Stimulated activated CD4-positive, alpha-beta T cell treated with anti-CD3 and anti-CD28 coated beads, Interleukin-4, amount 100 ng/mL, for 48 hours (primary cell): ENCODE results near the gene WDR62.
A peak's percentile ranks its signal among the peaks of the same experiment; 100 is the strongest.
"Not testable (repeated sequence)": the region's sequence is repeated elsewhere in the genome, so short reads cannot be mapped to it uniquely, and the experiment has no call there.

Source experiments
- DNase-seq, 2 donors: peaks; one replicate each; pipeline ENCODE4 v3.0.0-alpha.2; 2020; ENCODE audit warnings: low read depth in 2 of 2

WDR62 gene

GRCh38 chr19:36110487-36111199, 55.9 kb downstream of the WDR62 start, which contains the start of gene OVOL3:
Gene OVOL3, plus strand, starts transcription at chr19:36111143. Its CDS starts 60 bp downstream, at chr19:36111203.
- DNase-seq: no peak

- no peak for DNase-seq
Observed at GRCh38 chr19:36111200-36111539, 56.5 kb downstream of the WDR62 start.

DNA sequence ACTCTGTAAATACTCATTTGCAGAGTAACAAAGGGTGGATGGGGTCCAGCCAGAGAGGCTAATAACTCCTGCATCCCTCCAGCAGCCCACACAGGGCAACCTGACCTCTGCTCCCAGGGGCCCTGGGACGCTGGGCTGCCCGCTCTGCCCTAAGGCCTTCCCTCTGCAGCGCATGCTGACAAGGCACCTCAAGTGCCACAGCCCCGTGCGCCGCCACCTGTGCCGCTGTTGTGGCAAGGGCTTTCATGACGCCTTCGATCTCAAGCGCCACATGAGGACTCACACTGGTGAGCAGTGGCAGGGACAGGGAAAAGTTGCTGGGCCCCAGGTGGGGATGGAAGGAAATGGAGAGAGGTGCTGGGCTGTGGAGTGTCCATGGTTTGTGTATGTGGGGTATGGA, 58.0 kb downstream of the WDR62 start:
- DNase-seq: no peak

GRCh38 chr19:36113425-36113824, 58.7 kb downstream of the WDR62 start:
- DNase-seq: no peak

- no peak for DNase-seq
Observed at GRCh38 chr19:36113894-36114720, 59.4 kb downstream of the WDR62 start.

DNA sequence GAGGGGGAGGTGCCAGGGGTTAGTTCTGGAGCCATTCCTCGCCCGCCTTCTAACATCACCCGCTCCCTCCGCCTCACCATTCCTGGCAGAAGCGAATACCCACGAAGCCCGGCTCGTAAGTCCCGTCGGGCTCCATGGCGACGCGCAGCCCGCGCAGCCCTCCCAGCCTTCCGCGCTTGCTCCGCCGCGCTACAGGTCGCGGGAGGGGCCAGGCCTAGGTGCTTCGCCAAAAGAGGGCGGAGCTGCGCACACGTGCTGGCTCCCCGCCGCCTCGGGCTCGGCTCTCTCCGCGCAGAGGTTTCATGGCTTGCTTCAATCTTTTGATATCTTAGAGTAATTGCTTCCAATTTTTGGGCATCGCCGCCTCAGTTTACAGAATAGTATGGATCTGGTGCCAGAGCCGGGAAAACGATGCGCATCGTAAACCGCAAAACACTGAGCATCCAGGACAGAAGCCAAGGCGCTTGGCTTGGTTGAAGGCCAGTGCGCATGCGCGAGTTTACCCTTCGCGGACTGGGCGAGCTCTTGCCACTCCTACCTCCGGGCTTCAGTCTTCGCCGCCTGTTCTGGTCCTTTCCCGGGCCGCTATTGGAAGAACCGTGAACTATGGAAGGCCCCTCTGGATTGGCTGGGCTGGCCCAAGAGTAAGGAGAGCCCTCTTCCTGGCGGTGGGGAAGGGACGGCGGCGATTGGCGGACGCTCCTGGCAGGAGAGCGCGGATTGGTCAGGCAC, 60.2 kb downstream of the WDR62 start, which contains the start of gene POLR2I:
Gene POLR2I, minus strand, starts transcription at position 155 of the 732 bp plus-strand sequence. Its CDS starts 19 bp downstream, at position 136.
- peak; percentile 98 for DNase-seq

DNA sequence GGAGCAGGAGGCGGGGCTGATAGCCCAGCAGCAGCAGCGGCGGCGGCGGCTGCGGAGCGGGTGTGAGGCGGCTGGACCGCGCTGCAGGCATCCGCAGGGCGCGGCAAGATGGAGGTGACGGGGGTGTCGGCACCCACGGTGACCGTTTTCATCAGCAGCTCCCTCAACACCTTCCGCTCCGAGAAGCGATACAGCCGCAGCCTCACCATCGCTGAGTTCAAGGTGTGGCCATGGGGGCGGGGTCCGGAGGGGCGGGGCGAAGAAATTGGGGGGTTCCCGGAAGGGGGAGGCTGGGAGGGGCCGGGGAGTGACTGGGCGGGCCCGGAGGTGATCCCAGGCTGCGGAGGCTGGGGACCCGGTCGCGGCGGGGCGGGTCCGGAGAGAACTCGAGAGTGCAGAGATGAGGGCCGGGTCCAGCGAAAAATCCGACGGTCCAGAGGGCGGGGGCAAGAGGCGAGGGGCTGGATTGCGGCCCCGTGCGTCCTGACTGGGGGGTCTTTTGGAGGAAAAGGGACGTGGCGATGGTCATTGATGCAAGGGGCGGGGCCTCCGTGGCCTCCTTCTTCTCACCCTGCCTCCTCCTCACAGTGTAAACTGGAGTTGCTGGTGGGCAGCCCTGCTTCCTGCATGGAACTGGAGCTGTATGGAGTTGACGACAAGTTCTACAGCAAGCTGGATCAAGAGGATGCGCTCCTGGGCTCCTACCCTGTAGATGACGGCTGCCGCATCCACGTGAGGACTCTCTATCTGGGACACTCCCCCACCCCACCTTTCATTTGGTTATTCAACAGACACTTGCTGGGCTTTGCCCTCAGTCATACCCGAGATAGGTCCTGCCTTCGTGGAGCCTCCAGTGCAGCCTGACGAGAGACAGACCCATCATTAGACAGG, 61.0 kb downstream of the WDR62 start, which contains the start of gene TBCB:
Gene TBCB, plus strand, starts transcription at position 16 of the 891 bp plus-strand sequence. Its CDS starts 93 bp downstream, at position 109.
- peak; percentile 90 for DNase-seq

- DNase-seq: no peak
Observed at GRCh38 chr19:36116344-36116637, 61.6 kb downstream of the WDR62 start.

DNA sequence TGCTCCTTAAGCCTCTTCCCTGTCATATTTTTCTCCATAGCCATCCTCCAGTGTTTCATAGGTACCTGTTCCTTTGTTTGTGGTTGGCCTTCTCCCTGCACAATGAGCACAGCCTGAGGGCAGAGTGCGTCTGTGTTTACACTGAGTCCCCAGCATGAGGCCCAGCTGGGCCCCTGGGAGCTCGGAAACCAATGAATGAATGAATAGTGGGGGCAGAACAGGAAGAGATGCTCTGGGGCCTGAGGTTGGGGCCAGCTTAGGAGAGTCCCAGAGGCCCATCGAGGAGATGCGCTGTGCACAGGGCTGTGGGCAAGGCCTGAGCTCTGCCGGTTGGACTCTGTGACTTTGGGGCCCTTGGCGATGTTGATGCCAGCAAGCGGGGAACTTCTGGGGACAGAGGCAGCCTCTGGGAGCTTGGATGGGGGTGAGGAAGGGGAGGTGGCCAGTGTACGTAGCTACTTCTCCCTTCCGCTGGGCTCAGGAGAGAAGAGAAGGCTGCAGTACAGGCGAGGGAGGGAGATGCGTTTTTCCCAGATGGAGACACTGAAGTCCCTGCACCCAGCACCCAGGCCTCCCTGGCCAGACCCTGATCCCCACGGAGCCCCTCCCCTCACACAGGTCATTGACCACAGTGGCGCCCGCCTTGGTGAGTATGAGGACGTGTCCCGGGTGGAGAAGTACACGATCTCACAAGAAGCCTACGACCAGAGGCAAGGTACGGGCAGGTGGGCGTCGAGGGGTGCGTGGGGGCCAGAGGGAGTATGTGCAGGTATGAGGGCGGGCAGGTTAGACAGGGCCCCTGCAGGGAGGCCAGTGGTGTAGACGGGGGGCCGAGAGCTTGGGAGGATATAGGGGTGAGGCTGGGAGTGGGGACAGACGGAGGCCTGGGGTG, 65.6 kb downstream of the WDR62 start:
- DNase-seq: no peak

GRCh38 chr19:36120984-36121358, 66.3 kb downstream of the WDR62 start:
- DNase-seq: no peak

GRCh38 chr19:36121486-36122124, 66.9 kb downstream of the WDR62 start:
- no peak for DNase-seq

DNA sequence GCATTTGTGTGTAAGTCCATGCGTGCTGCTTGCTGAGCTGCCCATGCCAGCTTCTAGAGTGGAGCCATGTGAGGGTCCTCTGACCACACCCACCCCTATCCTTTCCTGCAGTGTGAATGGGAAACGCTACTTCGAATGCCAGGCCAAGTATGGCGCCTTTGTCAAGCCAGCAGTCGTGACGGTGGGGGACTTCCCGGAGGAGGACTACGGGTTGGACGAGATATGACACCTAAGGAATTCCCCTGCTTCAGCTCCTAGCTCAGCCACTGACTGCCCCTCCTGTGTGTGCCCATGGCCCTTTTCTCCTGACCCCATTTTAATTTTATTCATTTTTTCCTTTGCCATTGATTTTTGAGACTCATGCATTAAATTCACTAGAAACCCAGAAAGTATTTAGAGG, 70.9 kb downstream of the WDR62 start:
- DNase-seq: no peak

DNA sequence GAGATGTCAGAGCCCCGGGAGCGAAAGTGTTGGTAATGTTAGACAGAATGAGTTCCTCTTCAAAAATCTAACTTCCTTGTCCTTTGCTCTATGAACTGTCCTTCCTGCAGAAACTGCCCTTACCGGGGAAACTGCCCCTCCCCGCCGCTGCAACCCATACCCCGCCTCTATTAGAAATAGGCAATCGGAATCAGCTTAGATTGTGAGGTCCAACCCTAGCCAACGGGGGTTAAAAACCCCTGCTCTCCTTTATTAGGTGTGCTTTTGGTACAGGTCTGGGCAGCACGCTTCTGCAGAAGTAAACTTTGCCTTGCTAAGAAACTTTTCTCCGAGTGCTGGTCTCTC, 73.7 kb downstream of the WDR62 start:
- DNase-seq: no peak

- not testable (repeated sequence) for DNase-seq
Observed at GRCh38 chr19:36131221-36131620, 76.5 kb downstream of the WDR62 start.

GRCh38 chr19:36134867-36135266, 80.2 kb downstream of the WDR62 start:
- DNase-seq: not testable (repeated sequence)

DNA sequence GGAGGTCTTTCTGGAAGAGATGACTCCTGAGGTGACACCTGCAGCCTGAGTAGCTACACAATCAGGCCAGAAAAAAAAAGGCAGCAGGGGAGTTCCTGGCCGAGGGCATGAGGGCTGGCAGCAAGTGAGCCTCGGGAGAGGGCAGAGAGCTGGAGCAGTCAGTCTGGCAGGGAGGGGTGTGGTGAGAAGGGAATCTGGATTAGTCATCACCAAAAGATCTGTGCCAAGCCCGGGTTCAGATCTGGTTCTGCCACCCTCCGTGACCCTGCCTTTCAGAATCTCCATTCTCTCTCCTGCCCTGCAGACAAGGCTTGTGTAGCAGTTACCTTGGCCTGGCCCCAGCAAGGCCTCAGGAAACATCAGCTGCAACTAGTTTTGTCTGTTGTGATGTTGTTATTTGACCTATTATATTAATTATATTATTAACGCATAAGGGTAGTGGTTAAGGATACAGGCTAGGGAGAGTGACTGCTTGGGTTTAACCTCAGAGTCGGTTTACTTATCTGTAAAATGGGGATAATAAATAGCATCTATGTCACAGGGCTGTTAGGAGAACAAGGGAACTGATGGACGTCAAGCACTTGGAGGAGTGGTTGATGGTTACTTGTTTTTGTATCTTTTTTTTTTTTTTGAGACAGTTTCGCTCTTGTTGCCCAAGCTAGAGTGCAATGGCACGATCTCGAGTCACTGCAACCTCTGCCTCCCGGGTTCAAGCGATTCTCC, 82.4 kb downstream of the WDR62 start:
- no peak for DNase-seq

DNA sequence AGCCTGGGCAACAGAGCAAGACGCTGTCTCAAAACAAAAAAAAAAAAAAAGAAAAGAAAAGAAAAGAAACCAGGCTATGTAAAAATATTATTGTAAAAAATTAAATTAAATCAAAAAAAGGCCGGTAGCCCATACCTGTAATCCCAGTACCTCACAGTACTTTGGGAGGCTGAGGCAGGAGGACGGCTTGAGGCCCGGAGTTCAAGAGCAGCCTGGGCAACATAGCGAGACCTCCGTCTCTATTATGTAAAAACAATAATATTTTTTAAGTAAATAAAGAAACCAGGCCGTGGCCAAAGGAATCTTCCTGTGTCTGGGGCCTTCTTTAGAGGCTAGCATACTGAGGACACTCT, 84.4 kb downstream of the WDR62 start:
- DNase-seq: no peak

DNA sequence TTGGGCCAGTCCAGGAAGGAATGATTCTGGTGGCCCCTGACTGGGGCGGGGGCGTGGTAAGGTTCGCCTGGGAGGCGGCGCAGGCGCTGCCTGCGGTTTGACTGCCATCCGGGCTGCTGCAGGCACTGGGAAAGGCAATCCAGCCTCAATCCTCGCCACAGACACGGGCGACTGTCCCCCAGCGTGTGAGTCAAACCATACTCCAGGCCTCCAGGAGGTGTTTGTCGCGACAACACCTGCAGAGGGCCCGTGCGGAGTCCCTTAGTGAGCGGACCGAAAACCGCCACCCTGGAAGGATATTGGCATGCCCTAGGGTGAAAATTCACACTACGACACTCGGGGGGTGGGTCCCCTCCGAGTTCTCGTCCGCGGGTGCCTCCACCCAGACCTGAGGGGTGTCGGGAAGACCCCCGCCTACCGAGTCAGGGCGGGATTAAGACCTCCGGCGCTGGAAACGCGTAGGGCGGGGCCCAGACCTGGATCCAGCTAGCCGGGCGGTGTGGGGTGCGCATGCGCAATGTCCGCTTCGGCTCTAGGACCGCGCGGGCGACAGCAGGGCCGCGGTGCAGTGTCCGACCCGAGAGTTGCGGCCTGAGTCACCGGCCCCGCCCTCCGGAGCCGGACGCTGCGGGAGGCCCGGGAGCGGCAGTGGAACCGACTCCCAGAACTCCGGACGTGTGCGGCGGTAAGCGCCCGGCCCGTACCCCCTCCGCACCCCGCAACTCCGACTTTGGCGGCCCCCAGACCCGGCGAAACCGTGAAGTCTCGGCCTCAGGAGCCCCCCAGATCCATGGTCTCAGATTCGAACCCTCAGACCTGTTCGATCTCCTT, 85.0 kb downstream of the WDR62 start, which contains the start of gene CAPNS1:
Gene CAPNS1, plus strand, starts transcription at position 594 of the 831 bp plus-strand sequence. CDS start 946 bp downstream, outside the sequence.
- peak; percentile 91 to 93 for DNase-seq
